Measurements from ENCODE around the gene SLC6A13. TPM values are rescaled to one million over a fixed set of nuclear protein-coding genes. Genes with fewer than 3 reads are reported as not detected.

Gene SLC6A13
- total and polyA plus RNA-seq, 2 of the 8 experiments (the other 6 are each of a cell fraction or from before 2014, with no cell fraction given) = 0.03 TPM; not detected in 1

- H4K20me1 ChIP-seq (replicated peaks in 1 of 2; ENCODE audit: control insufficient read depth in 1 of 2, insufficient read depth in 2 of 2, low read length in 2 of 2) = no peaks in the 10 kb centered on the region
- H4K91ac ChIP-seq (replicated peaks; ENCODE audit: insufficient read length, low read length) = no peak overlapping the region
- no peaks in the 10 kb centered on the region for H3K23me2 ChIP-seq (ENCODE audit: low read depth, low read length)
- no peak overlapping the region for H3K9ac ChIP-seq (replicated peaks in 1 of 4; ENCODE audit: extremely low read depth in 1 of 4, low read depth in 3 of 4, low read length in 3 of 4)
- no peak overlapping the region for H3K27ac ChIP-seq (ENCODE audit: low read depth, low read length)
- no peaks in the 10 kb centered on the region for H3K79me1 ChIP-seq (ENCODE audit: low read depth, low read length)
- ChIA-PET CTCF (ENCODE audit: partially characterized antibody) (interaction anchor here (1.2 to 2.3 kb wide), 6 partner anchors 8 to 46 kb away, joined by 3 to 7 read pairs (median 4); no protein-coding TSS in a partner anchor), POLR2A (ENCODE audit: partially characterized antibody) (no interaction called here)
- H3K4ac ChIP-seq (replicated peaks; ENCODE audit: insufficient read length, low read depth, low read length) = no peak overlapping the region
- 89% methylated on average over 9 of the region's 9 CpGs; no CpG with 5 or more reads in 1 of the 2 experiments for whole genome bisulfite sequencing, 2 experiments (ENCODE audit: extremely low coverage in 1 of 2, insufficient coverage in 1 of 2, insufficient read length in 1 of 2, insufficient replicate concordance in 2 of 2, low coverage in 1 of 2, low lambda C conversion rate in 2 of 2, missing lambda C conversion rate in 1 of 2)
- H3K4me1 ChIP-seq (replicated peaks in 1 of 4; ENCODE audit: control insufficient read depth in 3 of 4, insufficient read depth in 4 of 4, low read length in 3 of 4) = peaks cover 0 to 2% (median 0%) of the 10 kb centered on the region in 4 experiments; a peak in 2 of 7 replicates
- H3K56ac ChIP-seq (replicated peaks; ENCODE audit: insufficient read length, low read depth, low read length) = no peak overlapping the region
- no peak overlapping the region for H4K8ac ChIP-seq (ENCODE audit: extremely low read depth, insufficient read depth, low read length)
- FAIRE-seq (no peak), DNase-seq (ENCODE audit: low read depth in 1 of 2, low spot score in 2 of 2) (no peak)
- no peak overlapping the region for H2AFZ ChIP-seq (ENCODE audit: low read length)
- H3K9me3 ChIP-seq (ENCODE audit: insufficient read depth in 2 of 2, low read depth in 1 of 2, low read length in 1 of 2) = no peaks in the 10 kb centered on the region
- no peak overlapping the region for H2BK5ac ChIP-seq (ENCODE audit: low read depth, low read length)
- TF ChIP-seq CBX8 (IDR thresholded peaks at IDR 0.05; ENCODE audit: borderline replicate concordance, low read depth, low read length) (no peak), TCF12 (IDR thresholded peaks at IDR 0.05; ENCODE audit: low read depth, low read length) (no peak), SIX5 (IDR thresholded peaks at IDR 0.05; ENCODE audit: low read depth, low read length) (no peak), CEBPB (IDR thresholded peaks at IDR 0.05; ENCODE audit: low read depth, low read length) (no peak), EP300 (IDR thresholded peaks at IDR 0.05; ENCODE audit: borderline replicate concordance in 1 of 2, low read depth in 2 of 2, low read length in 2 of 2) (no peak), EZH2 (IDR thresholded peaks at IDR 0.05; ENCODE audit: low read depth, low read length, severe bottlenecking) (no peak), POLR2AphosphoS5 (IDR thresholded peaks at IDR 0.05; ENCODE audit: low read depth, low read length) (no peak), SRF (IDR thresholded peaks at IDR 0.05; ENCODE audit: low read depth, low read length) (no peak), NANOG (IDR thresholded peaks at IDR 0.05; ENCODE audit: insufficient read depth, low read depth, low read length, poor library complexity, severe bottlenecking) (no peak), CREB1 (IDR thresholded peaks at IDR 0.05) (no peak), BACH1 (IDR thresholded peaks at IDR 0.05; ENCODE audit: low read length) (no peak), SP4 (IDR thresholded peaks at IDR 0.05; ENCODE audit: low read length) (no peak), BCL11A (IDR thresholded peaks at IDR 0.05; ENCODE audit: low read depth in 2 of 2, low read length in 2 of 2) (no peak), HDAC6 (IDR thresholded peaks at IDR 0.05; ENCODE audit: low read depth, low read length) (no peak)
- no peak overlapping the region for H3K23ac ChIP-seq (ENCODE audit: insufficient read length)
- H2BK20ac ChIP-seq (ENCODE audit: low read length) = no peak overlapping the region
- H2BK120ac ChIP-seq (replicated peaks; ENCODE audit: low read depth, low read length) = no peak overlapping the region
- no peak overlapping the region for H3K14ac ChIP-seq (ENCODE audit: insufficient read length)
- H2AK5ac ChIP-seq (ENCODE audit: low read depth, low read length) = no peak overlapping the region
- H3K4me3 ChIP-seq (ENCODE audit: extremely low read depth in 1 of 4, insufficient read depth in 2 of 4, low read depth in 3 of 4, low read length in 4 of 4) = no peak overlapping the region
- no peak overlapping the region for H2BK15ac ChIP-seq (ENCODE audit: low read length)
- H3K18ac ChIP-seq (ENCODE audit: extremely low read depth, low read length) = no peak overlapping the region
- no peak overlapping the region for H2BK12ac ChIP-seq (ENCODE audit: low read depth, low read length)
- H3K36me3 ChIP-seq (ENCODE audit: control insufficient read depth in 2 of 4, insufficient read depth in 4 of 4, low read length in 3 of 4) = no peaks in the 10 kb centered on the region
- H3K79me2 ChIP-seq (ENCODE audit: control insufficient read depth in 1 of 2, insufficient read depth in 2 of 2, low read length in 2 of 2) = no peaks in the 10 kb centered on the region
- H3K4me2 ChIP-seq (ENCODE audit: insufficient read depth in 1 of 2, low read depth in 2 of 2, low read length in 2 of 2) = no peak overlapping the region
- H4K5ac ChIP-seq (ENCODE audit: insufficient read length, low read depth, low read length) = no peak overlapping the region
- no peaks in the 10 kb centered on the region for H3K27me3 ChIP-seq (replicated peaks in 1 of 4; ENCODE audit: control insufficient read depth in 3 of 4, extremely low read depth in 1 of 4, insufficient read depth in 3 of 4, low read length in 3 of 4)
These were observed 938 bp upstream of the SLC6A13 start for GRCh38 chr12:263574-263973.
